Measurements from ENCODE around the gene WNK1. TPM values are rescaled to one million over a fixed set of nuclear protein-coding genes. Genes with fewer than 3 reads are reported as not detected.

Gene WNK1
- total and polyA plus RNA-seq, 2 of the 8 experiments (the other 6 are each of a cell fraction or from before 2014, with no cell fraction given), result 88.2 to 157 TPM

Small RNA genes lying within 50 kb of the gene (small RNA-seq; reads per million reads assigned to genes)
- 0.69 reads per million for gene RNU4ATAC16P (ENCODE audit: insufficient read depth)

Other genes starting within 250 kb of the WNK1 start
- not detected in 2 replicates for gene NINJ2, start 89.1 kb upstream of the WNK1 start, total RNA-seq (2021; fragmentation: NEBNext Ultra II Directional; extraction: Animal tissue kit (Norgen Biotek cat#: 25700))
- 1.4 and 1.5 TPM in 2 replicates for gene NINJ2, start 89.1 kb upstream of the WNK1 start, polyA plus RNA-seq (2011; rRNA removed)
- 14.3 and 18.1 TPM in 2 replicates for gene RAD52, start 197.1 kb downstream of the WNK1 start, total RNA-seq (2021; fragmentation: NEBNext Ultra II Directional; extraction: Animal tissue kit (Norgen Biotek cat#: 25700))
- 10.6 and 12.5 TPM in 2 replicates for gene RAD52, start 197.1 kb downstream of the WNK1 start, polyA plus RNA-seq (2011; rRNA removed)
- 43.3 and 45.7 TPM in 2 replicates for gene ERC1, start 238.6 kb downstream of the WNK1 start, total RNA-seq (2021; fragmentation: NEBNext Ultra II Directional; extraction: Animal tissue kit (Norgen Biotek cat#: 25700))
- 6.4 and 7.8 TPM in 2 replicates for gene ERC1, start 238.6 kb downstream of the WNK1 start, polyA plus RNA-seq (2011; rRNA removed)

Measured in H1 (cell line).